ENCODE results near the gene SEPTIN5.

Gene SEPTIN5

GRCh38 chr22:19763458-19764298 lies 49.4 kb downstream of the SEPTIN5 start:
- no peak for DNase-seq

- no peak for DNase-seq
Measured at GRCh38 chr22:19764299-19764593, 49.9 kb downstream of the SEPTIN5 start.

- no peak for DNase-seq
Measured at GRCh38 chr22:19764636-19765476, 50.6 kb downstream of the SEPTIN5 start.

- no peak for DNase-seq
Measured at GRCh38 chr22:19765477-19766239, 51.4 kb downstream of the SEPTIN5 start.

- no peak for DNase-seq
Measured at GRCh38 chr22:19766240-19766510, 51.9 kb downstream of the SEPTIN5 start.

- no peak for DNase-seq
Measured at GRCh38 chr22:19766511-19767426, 52.5 kb downstream of the SEPTIN5 start.

- DNase-seq, result no peak
Measured at GRCh38 chr22:19767427-19768341, 53.4 kb downstream of the SEPTIN5 start.

- no peak for DNase-seq
Measured at GRCh38 chr22:19769393-19769715, 55.1 kb downstream of the SEPTIN5 start.

- DNase-seq, result no peak
Measured at GRCh38 chr22:19770349-19771220, 56.3 kb downstream of the SEPTIN5 start.

GRCh38 chr22:19772422-19772672 lies 58.0 kb downstream of the SEPTIN5 start:
- DNase-seq, result no peak

Data from DMS153 (cell line).